ENCODE results near the gene SSX2IP. TPM values are rescaled to one million over a fixed set of nuclear protein-coding genes. Genes with fewer than 3 reads are reported as not detected.

Gene SSX2IP
- total RNA-seq, 1 donor from 2014 or later: 58.7 TPM

DNA sequence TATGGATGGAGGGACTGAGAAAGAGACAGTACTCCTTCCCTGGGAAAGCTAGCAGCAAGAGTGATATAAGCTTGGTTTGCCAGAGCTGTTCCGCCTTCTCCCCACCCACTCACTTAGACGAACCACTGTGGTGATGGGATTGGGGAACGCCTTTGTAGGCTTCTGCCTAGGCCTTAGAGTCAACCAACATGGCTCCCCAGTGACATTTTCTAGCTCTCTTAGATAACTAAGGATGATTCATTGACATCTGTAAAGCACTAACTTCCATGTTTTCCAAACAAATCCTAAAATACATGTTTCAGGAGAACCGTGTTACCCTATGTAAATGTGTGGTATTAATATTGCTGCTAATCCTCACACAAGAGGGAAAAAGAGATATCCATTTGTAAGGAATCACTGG is 21.6 kb upstream of the SSX2IP start:
- FAIRE-seq (no peak), DNase-seq (ENCODE audit: low spot score in 2 of 2) (no peak)

DNA sequence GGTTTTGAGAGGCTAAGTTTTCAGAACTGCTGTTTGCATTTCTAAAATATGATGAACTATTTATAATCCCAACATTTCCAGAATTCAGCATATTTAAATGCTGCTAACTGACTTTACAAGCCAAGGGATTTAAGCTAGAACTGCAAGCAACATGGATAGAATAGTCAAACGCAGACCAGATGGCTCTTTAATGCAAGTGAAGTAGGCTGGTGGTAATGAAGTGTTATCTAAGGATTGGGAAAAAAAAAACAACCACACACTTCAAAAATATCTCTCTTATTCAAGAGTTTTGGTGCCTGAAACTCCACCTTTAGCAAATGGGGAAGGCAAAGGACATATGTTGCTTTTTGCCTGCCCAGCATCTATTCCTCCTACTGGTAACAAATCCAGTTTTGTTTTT is 20.9 kb upstream of the SSX2IP start:
- FAIRE-seq: no peak
- DNase-seq (ENCODE audit: low spot score in 2 of 2): no peak

DNA sequence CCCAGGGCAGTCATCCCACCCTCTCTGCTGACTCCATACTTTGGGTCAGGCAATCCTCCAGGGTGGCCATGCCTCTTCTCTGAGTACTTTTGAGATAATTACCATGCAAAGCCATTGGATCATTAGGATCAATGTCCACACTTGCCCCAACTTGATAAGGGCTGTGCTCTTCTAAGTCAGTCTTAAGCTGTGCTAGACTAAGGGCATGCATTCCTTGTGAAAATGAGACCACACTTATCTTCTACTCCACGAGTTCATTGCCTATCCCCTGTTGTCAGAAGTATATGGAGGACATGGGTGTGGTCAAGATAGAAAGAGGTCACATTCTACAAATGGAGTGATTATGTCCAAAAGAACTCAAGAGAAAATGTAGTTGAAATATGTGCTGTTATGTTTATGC is 18.9 kb upstream of the SSX2IP start:
- FAIRE-seq (no peak), DNase-seq (ENCODE audit: low spot score in 2 of 2) (no peak)

DNA sequence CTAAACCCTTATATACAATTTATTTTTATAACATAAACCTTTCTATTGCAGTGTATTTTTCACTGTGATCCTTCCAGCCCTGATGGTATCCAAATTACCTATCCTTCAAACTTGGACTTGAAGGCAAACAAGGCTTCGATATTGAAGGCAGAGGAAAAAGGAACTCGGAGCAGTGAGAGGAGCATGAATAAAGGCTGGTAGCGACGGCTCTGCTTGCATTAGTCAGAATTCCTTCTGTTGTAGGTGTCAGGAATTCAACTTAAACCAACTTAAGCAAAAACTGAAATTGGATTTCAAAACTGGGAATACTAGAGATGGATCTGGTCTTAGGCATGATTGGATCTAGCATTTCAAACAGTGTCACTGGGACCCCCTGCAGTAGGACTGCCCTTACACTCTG is 17.8 kb upstream of the SSX2IP start:
- DNase-seq (ENCODE audit: low spot score in 2 of 2): no peak

DNA sequence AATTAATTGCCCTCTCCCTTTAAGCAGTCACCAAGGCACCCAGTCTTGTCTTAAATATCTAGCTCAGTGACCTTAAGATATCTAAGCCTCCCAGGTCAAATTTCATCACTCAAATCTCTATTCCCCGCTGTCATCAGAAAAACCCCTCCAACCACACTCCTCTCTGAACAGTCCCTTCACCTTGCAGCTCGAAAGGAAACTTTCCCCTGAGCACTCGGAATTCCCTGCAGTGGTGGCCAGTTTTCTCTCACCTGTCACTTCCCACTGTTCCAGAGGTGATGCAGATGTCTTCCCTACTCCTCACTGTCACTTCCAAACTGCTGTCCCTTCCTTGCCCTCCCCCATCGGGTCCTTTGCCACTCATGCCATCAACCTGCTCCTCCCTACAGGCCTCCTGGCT is 15.3 kb upstream of the SSX2IP start:
- FAIRE-seq (no peak), DNase-seq (ENCODE audit: low spot score in 2 of 2) (no peak)

More for the DNA sequence above, 17.8 kb upstream of the SSX2IP start:
- FAIRE-seq: no peak

DNA sequence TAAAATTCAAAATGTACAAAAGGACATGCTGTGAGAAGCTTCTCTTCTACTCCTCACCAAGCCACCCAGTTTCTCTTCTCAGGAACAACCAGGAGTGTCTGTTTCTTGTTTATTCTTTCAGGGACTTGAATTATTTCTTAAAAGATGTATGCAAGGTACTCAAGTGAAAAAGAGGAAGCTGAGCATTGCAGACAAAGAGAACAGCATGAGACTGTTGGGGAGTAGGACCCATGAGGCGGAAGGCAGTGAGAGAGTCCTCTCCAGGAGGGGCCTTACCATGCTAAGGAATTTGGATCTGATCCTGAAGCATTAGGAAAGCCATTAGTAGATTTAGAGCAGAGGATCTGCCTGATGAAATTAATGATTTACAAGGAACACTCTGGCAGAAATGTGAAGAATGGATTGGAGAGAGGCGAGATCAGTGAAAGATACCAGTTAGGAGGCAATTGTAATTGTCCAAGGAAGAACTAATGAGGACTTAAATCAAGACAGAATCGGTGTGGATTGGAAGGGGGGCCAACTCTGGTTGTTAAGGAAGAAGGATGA is 14.7 kb upstream of the SSX2IP start:
- FAIRE-seq (no peak), DNase-seq (ENCODE audit: low spot score in 2 of 2) (no peak)

DNA sequence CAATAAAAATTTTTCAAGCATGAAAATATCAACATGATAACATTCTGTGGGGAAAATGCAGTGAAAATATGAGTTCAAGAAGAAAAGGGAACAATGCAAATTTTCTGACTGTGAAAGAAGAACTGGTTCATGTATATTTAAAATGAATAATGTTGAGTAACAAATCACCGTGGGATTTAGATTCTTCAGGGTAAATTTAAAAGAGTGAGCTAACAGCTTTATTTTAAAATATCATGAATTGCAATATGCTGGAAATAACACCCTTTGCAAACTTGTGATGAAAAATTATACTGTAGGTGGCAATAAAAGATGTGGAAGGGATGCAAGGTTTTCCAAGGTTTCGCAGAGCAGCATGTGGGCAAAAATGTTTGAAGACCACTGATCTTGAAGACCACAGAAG is 13.2 kb upstream of the SSX2IP start:
- FAIRE-seq (no peak), DNase-seq (ENCODE audit: low spot score in 2 of 2) (no peak)

DNA sequence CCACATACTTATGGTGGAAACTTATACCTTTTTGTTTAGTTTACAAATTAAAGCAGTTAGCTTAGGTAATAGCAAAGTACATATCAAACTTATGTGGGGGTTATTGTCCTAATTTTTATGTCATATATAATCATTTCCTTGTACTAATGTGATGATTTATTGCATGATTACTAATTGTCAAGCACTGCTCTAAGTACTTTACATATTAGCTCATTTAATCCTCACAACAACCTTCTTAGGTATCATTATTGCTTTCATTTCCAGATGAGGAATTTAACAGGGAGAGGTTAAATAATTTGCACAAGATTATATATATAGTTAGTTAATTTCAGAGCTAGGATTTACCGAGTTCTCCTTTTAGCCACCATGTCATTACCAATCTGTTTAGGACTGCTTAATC is 11.9 kb upstream of the SSX2IP start:
- no peak for DNase-seq (ENCODE audit: low spot score in 2 of 2)
- FAIRE-seq: no peak

DNA sequence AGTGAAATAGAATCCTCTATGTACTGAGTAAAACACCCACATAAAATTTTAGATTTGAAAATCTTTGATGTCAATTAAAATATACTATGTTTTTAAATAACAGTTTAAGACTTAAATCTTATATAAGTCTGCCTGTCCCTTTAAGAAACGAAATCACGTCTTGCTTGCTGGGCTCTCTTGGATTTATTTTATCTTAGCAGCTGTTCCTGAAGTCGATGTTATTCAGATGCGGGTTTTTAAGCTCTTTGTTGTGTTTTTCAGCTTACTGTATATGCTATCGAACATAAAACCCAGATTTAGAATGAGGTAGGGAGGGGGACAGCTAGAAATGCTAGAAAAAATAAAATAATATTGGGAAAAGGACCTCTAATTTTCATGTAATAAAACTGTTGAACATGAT is 11.1 kb upstream of the SSX2IP start:
- no peak for DNase-seq (ENCODE audit: low spot score in 2 of 2)

DNA sequence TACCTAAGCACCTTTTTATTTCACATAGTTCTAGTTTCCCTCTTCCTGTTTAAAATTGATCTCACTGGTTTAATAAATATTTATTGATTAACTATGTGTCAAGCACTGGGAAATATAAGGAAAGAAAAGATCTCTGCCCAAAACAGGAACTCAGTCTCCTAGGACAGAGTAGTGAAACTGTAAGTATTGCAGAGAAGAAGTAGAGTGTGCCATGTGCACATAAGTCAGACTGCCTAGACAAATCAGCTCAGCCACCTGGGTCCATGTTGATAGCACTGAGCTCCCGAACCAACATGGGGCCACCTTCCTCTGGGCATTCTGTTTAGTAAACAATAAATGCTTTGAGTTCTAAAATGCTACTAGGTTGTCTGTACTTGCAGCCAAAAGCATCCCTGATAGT is 9.8 kb upstream of the SSX2IP start:
- FAIRE-seq (no peak), DNase-seq (ENCODE audit: low spot score in 2 of 2) (no peak)

More for the DNA sequence above, 11.1 kb upstream of the SSX2IP start:
- FAIRE-seq: peak; percentile 3

DNA sequence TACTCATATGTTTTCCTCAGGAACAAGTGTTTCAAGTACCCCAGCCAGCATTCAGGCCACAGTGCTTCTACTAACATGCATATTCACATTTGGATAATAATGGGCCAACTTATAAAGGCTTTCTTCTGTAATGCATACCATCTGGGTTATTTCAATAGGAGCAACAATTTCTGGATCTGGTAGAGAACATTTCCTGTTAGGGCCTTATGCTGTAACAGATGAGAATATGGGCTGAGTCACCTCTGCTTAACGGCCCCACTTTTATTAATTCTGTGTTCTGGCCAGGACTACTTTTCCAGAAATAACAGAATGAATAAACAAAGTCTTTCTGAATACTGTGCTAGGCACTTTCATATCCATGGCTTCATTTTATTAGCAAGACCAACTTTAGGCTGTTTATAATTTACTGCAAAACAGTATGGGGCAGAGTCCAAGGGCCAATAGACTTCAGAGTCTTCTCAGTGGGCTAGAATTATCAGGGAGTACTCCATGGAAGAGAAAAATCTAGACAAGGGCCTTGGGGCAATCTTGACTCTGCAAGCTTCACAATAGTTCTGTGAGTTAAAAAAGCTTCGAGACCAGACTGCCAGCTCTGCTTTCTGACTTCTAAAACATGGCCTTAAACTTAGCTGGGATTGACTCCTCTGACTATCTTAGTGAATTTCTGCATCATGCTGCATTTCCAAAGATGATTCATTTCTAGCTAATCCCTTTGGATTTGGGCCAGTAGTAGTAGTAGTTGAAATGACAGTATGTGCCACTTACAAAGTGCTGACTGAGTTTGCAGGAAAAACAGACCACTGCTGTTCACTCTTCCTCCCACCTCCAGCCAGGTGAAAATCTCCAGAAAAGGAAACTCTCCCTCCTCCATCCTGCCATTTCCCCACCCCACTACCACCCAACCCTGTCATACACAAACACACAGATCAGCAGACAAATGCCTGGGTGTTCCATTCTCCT is 8.2 kb upstream of the SSX2IP start:
- FAIRE-seq (no peak), DNase-seq (ENCODE audit: low spot score in 2 of 2) (no peak)

DNA sequence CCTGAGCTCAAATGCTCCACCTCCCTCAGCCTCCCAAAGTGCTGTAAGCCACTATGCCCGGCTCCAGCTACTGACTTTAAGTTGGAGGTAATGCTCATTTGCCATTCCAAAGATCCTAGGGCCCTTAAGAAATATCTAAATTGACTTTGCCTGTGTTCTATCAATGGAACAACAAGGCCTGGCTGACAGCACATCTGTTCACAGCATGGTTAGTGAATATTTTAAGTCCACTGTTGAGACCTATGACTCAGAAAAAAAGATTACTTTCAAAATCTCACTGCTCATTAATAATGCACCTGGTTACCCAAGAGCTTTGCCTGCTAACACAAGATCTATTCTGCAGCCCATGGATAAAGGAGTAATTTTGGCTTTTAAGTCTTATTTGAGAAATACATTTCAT is 3.5 kb upstream of the SSX2IP start:
- no peak for FAIRE-seq
- DNase-seq (ENCODE audit: low spot score in 2 of 2): no peak

DNA sequence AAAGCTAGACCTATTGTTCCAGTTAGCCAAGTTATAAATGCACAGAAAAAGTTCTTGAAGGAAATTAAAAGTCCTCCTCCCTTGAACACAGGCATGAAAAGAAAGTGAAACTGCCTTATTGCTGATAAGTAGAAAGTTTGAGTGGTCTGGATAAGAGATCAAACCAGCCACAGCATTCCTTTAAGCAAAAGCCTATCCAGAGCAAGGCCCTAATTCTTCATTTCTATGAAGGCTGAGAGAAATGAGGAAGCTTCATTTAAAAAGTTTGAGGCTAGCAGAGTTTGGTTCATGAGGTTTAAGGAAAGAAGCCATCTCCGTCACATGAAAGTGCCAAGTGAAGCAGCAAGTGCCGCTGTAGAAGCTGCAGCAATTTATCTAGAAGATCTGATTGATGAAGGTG is 2.7 kb upstream of the SSX2IP start:
- FAIRE-seq (no peak), DNase-seq (ENCODE audit: low spot score in 2 of 2) (no peak)

DNA sequence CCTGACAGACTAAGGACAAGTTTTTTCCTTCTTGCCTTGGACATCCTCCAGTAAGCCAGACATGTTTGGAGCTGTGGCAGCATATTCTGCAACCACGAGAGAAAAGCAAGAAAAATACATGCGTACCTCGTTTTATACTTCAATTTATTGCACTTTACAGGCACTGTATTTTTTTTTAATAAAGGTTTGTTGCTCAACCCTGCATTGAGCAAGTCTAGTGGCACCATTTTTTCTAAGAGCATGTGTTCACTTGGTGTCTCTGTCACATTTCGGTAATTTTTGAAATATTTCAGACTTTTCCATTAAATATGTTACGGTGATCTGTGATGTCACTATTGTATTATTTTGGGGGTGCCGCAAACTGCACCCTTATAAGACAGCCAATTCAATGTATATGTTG is 2.1 kb upstream of the SSX2IP start:
- FAIRE-seq (no peak), DNase-seq (ENCODE audit: low spot score in 2 of 2) (no peak)

DNA sequence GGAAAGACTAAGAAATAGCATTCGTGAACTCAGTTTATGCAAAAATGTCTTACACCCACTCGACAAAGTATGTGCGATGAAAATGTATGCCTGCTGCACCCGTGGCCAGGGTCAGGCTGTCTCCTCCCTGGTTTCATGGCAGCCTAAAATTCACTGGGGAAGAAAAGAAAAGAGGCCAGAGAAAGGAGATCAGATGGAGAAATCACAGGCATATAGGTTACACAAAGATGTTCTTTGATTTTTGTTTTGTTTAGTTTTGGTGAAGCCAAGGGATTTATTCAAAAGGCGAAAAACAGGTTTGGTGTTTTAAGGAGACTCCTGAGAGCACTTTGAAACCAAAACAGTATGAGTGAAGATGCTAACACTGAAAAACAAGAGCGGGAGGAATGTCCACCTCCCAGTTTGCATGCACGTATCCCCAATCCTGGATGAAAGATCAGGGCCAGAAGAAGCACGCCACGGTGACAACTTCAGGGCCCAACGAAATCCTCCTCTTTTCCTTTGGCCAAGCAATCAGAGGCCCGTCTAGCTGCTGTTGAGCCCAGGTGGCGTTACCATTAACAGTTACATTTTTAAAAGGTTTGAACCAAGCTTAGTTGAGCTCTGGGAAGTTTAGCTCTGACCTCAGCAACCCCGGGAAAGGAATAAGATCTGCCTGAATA is 992 bp upstream of the SSX2IP start:
- DNase-seq (ENCODE audit: low spot score in 2 of 2) (no peak), FAIRE-seq (no peak)

DNA sequence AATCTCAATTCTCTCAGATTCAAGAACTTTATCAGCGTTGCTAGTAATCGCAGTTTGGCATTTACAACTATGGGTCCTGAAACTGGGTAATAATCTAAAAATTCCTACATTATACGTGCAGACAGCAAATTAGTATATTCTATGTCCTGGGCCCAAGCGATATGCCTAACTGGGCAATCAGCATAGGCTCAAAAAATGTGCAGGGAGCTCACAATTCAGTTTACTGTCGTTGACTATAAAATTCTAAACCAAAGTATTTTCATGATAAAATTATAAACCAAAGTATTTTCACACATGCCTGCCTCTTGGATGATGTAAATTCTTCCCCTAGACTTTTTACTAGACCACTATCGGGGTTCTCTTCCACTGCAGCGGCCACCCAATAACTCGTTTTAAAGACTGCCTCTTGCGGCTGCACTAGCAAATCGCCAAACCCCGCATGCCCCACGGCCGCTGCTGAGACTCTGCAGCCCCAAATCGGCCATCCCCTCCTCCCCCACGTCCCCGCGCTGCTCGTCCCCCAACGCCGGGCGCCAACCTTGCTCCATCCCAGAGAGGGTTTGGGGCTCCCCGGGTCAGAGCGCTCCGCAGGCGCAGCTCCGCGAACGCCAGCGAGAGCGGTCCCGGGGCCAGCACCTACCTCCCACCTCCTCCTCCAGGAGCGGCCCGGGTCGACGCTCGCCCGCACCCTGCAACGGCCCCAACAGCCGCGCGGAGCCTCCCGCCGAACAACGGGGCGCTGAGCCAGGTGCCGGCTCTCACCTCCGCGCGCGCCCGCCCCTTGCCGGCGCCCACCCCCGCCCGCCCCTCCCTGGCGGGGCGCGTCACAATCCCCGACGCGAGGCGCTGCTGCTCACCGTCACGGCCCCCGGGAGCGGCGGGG is 506 bp downstream of the SSX2IP start:
- DNase-seq (ENCODE audit: low spot score in 2 of 2) (peak in 1 of 2 donors; percentile 36), FAIRE-seq (no peak)

DNA sequence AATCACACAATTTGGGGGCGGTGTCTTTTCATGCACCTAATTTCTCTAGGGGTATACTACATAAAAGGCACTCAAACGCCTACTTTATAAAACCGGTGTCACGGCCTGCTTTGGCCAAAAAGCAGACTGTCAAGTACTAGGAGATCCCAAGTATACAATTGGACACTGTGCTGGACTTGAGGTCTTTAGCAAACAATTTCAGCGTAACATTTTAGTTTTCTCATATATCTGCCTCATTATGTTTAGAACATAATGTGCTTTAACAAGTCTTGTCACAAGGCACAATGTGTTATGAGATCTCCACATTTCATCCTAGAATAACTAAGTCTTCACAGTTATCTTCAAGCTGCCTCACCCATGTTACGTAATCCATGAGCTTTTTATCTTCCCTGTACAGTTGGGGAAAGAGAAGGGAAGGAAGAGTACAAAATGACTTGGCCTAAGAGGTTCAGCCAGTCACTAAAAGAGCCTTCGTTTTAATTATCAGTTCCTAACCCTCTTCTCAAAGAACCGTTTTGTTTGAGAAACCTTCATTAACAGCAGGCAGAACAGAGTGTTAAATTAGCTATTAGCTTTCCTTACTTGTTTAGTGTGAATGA is 1.7 kb downstream of the SSX2IP start:
- DNase-seq (ENCODE audit: low spot score in 2 of 2) (no peak), FAIRE-seq (no peak)

DNA sequence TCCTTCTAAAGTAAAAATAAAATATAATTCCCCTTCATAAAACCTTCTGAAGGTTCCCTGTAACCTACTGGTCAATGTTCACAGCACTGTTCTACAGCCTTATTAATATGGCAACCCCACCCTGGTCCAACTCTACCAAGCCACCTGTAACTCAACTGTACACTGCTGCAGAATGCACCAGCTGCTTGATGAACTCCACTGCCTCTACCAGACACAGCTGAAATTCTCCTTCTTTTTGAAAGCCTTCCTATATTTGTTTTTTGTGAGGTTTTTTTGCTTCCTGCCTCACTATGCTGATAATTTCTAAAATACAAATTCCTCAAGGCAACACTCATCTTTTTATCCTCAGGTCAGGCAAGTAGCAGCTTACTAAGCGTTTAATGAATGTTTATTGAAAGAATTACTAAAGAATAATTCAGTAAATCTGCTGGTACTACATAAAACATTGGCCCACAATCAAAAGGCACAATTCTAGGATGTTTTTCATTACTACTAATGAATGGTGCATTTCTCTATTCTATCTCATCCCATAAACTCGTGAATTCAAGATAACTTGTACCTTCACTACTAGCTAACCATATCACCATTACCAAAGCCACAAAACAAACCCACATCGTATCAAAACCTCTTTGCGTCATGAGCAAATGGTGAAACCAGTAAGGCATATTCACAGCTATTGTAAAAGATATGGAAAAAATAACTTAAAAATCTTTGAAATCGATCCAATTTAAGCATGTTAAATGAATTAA is 2.4 kb downstream of the SSX2IP start:
- FAIRE-seq: no peak
- DNase-seq (ENCODE audit: low spot score in 2 of 2): no peak

DNA sequence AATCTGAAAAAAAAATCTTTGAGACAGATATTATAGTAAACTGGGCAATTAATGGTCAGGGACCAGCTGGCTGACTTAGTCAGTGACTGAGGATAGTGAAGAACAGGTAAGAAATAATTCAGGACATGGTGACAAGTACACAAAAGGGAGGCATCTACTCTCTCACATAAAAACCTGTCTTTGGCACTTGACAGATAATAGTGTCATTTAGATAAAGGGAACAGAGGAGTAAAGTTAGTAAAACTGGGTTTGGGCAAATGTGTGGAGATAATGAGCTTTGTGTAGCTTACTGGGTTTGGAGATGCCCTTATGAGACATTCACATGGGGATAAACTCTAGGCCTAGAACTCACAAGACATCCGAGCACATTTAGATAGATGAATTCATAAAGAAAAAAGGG is 4.0 kb downstream of the SSX2IP start:
- no peak for FAIRE-seq
- no peak for DNase-seq (ENCODE audit: low spot score in 2 of 2)

DNA sequence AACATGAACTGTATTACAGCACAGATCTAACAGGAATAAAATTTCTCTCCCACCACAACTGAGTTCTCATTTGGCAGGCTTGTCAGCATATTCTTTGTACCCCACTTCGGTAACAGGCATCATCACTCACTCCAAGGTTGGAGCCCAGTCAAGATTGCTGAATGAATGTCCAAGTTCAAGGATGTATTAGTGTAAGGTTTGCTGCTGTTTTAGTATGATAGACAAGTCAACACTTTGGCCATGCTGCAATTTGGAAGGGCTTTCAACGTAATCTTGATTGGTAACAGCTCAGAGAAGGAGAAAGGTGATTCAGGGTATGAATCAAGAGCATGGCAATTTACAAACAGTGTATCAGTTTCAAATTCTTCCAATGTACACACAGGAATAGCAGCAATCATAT is 6.8 kb downstream of the SSX2IP start:
- no peak for FAIRE-seq
- no peak for DNase-seq (ENCODE audit: low spot score in 2 of 2)
